ENCODE data around the gene CSNK1D.

DNA sequence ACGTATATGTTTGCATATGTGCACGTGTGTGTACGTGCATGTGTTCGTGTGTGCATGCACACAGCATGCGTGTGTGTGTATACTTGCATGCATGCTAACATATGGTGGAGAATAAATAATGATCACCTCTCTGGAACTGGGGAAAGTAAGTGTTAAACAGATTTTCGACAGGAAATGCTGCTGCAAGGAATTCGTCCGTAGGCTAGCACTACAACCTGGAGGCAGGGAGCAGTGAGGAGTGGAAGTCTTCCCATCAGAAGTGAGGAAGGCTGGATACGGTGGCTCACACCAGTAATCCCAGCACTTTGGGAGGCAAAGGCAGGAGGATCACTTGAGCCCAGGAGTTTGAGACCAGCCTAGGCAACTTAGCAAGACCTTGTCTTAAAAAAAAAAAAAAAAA lies 4.8 kb upstream of the CSNK1D start:
- TF ChIP-seq, protein P1, sequence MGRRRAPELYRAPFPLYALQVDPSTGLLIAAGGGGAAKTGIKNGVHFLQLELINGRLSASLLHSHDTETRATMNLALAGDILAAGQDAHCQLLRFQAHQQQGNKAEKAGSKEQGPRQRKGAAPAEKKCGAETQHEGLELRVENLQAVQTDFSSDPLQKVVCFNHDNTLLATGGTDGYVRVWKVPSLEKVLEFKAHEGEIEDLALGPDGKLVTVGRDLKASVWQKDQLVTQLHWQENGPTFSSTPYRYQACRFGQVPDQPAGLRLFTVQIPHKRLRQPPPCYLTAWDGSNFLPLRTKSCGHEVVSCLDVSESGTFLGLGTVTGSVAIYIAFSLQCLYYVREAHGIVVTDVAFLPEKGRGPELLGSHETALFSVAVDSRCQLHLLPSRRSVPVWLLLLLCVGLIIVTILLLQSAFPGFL (CRISPR knock-in tag; IDR thresholded peaks at IDR 0.05; ENCODE audit: borderline replicate concordance): no peak
- TF ChIP-seq, protein P2, sequence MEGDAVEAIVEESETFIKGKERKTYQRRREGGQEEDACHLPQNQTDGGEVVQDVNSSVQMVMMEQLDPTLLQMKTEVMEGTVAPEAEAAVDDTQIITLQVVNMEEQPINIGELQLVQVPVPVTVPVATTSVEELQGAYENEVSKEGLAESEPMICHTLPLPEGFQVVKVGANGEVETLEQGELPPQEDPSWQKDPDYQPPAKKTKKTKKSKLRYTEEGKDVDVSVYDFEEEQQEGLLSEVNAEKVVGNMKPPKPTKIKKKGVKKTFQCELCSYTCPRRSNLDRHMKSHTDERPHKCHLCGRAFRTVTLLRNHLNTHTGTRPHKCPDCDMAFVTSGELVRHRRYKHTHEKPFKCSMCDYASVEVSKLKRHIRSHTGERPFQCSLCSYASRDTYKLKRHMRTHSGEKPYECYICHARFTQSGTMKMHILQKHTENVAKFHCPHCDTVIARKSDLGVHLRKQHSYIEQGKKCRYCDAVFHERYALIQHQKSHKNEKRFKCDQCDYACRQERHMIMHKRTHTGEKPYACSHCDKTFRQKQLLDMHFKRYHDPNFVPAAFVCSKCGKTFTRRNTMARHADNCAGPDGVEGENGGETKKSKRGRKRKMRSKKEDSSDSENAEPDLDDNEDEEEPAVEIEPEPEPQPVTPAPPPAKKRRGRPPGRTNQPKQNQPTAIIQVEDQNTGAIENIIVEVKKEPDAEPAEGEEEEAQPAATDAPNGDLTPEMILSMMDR (IDR thresholded peaks at IDR 0.05): no peak
